ENCODE data around the gene VWC2.

Gene VWC2

GRCh38 chr7:49800031-49800430, 26.6 kb downstream of the VWC2 start:
- TF ChIP-seq ZNF70 (CRISPR knock-in tag; IDR thresholded peaks at IDR 0.05) = no peak
- TF ChIP-seq TCF4 (CRISPR knock-in tag; IDR thresholded peaks at IDR 0.05; ENCODE audit: borderline replicate concordance) = no peak
- no peak for TF ChIP-seq PATZ1 (CRISPR knock-in tag; IDR thresholded peaks at IDR 0.05; ENCODE audit: borderline replicate concordance)
- no peak for TF ChIP-seq SNAI2 (CRISPR knock-in tag; IDR thresholded peaks at IDR 0.05)
- TF ChIP-seq CSDC2 (CRISPR knock-in tag; IDR thresholded peaks at IDR 0.05) = no peak
- no peak for TF ChIP-seq ZFP3 (CRISPR knock-in tag; IDR thresholded peaks at IDR 0.05)
- TF ChIP-seq ESRRG (CRISPR knock-in tag; IDR thresholded peaks at IDR 0.05) = no peak
- TF ChIP-seq OSR1 (CRISPR knock-in tag; IDR thresholded peaks at IDR 0.05) = no peak
- no peak for ATAC-seq

GRCh38 chr7:49802600-49802999, 29.2 kb downstream of the VWC2 start:
- no peak for ATAC-seq
- TF ChIP-seq PPARA (CRISPR knock-in tag; IDR thresholded peaks at IDR 0.05; ENCODE audit: borderline replicate concordance) (no peak), ZNF565 (CRISPR knock-in tag; conservative IDR thresholded peaks at IDR 0.05; ENCODE audit: low read depth) (no peak), SNAI2 (CRISPR knock-in tag; IDR thresholded peaks at IDR 0.05) (no peak), ZNF70 (CRISPR knock-in tag; IDR thresholded peaks at IDR 0.05) (no peak), BACH2 (CRISPR knock-in tag; IDR thresholded peaks at IDR 0.05; ENCODE audit: borderline replicate concordance) (no peak), TSHZ2 (CRISPR knock-in tag; IDR thresholded peaks at IDR 0.05) (no peak), PATZ1 (CRISPR knock-in tag; IDR thresholded peaks at IDR 0.05; ENCODE audit: borderline replicate concordance) (no peak), POU6F1 (CRISPR knock-in tag; IDR thresholded peaks at IDR 0.05; ENCODE audit: borderline replicate concordance, low read depth) (no peak), TCF4 (CRISPR knock-in tag; IDR thresholded peaks at IDR 0.05; ENCODE audit: borderline replicate concordance) (no peak), OSR1 (CRISPR knock-in tag; IDR thresholded peaks at IDR 0.05) (no peak), ARNTL (CRISPR knock-in tag; IDR thresholded peaks at IDR 0.05; ENCODE audit: borderline replicate concordance, low read depth) (no peak)

- ATAC-seq = no peak
- no peak for TF ChIP-seq ZNF565 (CRISPR knock-in tag; conservative IDR thresholded peaks at IDR 0.05; ENCODE audit: low read depth)
- TF ChIP-seq POU6F1 (CRISPR knock-in tag; IDR thresholded peaks at IDR 0.05; ENCODE audit: borderline replicate concordance, low read depth) = no peak
- no peak for TF ChIP-seq RARB (CRISPR knock-in tag; IDR thresholded peaks at IDR 0.05)
- no peak for TF ChIP-seq CSRNP3 (CRISPR knock-in tag; IDR thresholded peaks at IDR 0.05)
- TF ChIP-seq CREB5 (CRISPR knock-in tag; IDR thresholded peaks at IDR 0.05; ENCODE audit: low read depth) = no peak
- no peak for TF ChIP-seq BACH2 (CRISPR knock-in tag; IDR thresholded peaks at IDR 0.05; ENCODE audit: borderline replicate concordance)
- TF ChIP-seq TOX (CRISPR knock-in tag; IDR thresholded peaks at IDR 0.05; ENCODE audit: borderline replicate concordance) = no peak
- no peak for TF ChIP-seq ZNF8 (CRISPR knock-in tag; IDR thresholded peaks at IDR 0.05)
- TF ChIP-seq PATZ1 (CRISPR knock-in tag; IDR thresholded peaks at IDR 0.05; ENCODE audit: borderline replicate concordance) = no peak
- TF ChIP-seq SNAI2 (CRISPR knock-in tag; IDR thresholded peaks at IDR 0.05) = no peak
- TF ChIP-seq ZNF70 (CRISPR knock-in tag; IDR thresholded peaks at IDR 0.05) = no peak
- no peak for TF ChIP-seq ZC3H10 (CRISPR knock-in tag; IDR thresholded peaks at IDR 0.05)
- TF ChIP-seq ZFP3 (CRISPR knock-in tag; IDR thresholded peaks at IDR 0.05) = no peak
- TF ChIP-seq TCF4 (CRISPR knock-in tag; IDR thresholded peaks at IDR 0.05; ENCODE audit: borderline replicate concordance) = no peak
- no peak for TF ChIP-seq OSR1 (CRISPR knock-in tag; IDR thresholded peaks at IDR 0.05)
- no peak for TF ChIP-seq PPARA (CRISPR knock-in tag; IDR thresholded peaks at IDR 0.05; ENCODE audit: borderline replicate concordance)
Observed at GRCh38 chr7:49803812-49804211, 30.4 kb downstream of the VWC2 start.

Data from SK-N-SH treated with all-trans-retinoic acid at 6 μM for 48 hours (cell line).